Spleen (tissue), 7 donors: Measurements from ENCODE around the gene CUEDC1.

Experiments
- CTCF ChIP-seq, 11 experiments: fragments of 200-600 bp in 7 of 11; fragments of 450-650 bp in 4 of 11; sonication (generic) in 4 of 11; IDR thresholded peaks in 8 of 11; conservative IDR thresholded peaks in 3 of 11; 1 replicate in 7 of 11; 2 replicates in 4 of 11; pipeline versions ENCODE4 v1.4.0 to v1.8.0; 2016 to 2021; ENCODE audit warnings: antibody characterized with exemption in 11 of 11, inconsistent platforms in 4 of 11, mild to moderate bottlenecking in 1 of 11
- POLR2A ChIP-seq, 3 donors: fragments of 450-650 bp; IDR thresholded peaks; one replicate each; pipeline ENCODE4 v1.5.1; 2017; ENCODE audit warnings: antibody characterized with exemption in 3 of 3, mild to moderate bottlenecking in 1 of 3
- POLR2AphosphoS5 ChIP-seq, 3 donors: sonication (generic); formaldehyde crosslinking; IDR thresholded peaks; one replicate each; pipeline ENCODE4 v1.5.1; 2017; ENCODE audit warnings: antibody characterized with exemption in 3 of 3
- donor health status: DM: no; HTN: no; CAD: no; lungs with moderate emphysema.
- donor health status: DM: no; HTN: no; CAD: no.
- donor health status: DM: no; HTN: no; CAD: no.

- TF ChIP-seq CTCF (IDR thresholded peaks at IDR 0.05 in 8 of 11, conservative IDR thresholded peaks at IDR 0.05 in 3 of 11) (no peak), POLR2A (IDR thresholded peaks at IDR 0.05) (no peak), POLR2AphosphoS5 (IDR thresholded peaks at IDR 0.05) (no peak)
Observed at GRCh38 chr17:57920916-57921703, 34.1 kb downstream of the CUEDC1 start.
